ENCODE data around the gene FGA. TPM values are rescaled to one million over a fixed set of nuclear protein-coding genes. Genes with fewer than 3 reads are reported as not detected.

Gene FGA
- polyA plus RNA-seq, 1 donor (not counting 4 experiments of a cell fraction or from before 2014, with no cell fraction given) = not detected

- no peaks in the 10 kb centered on the region for H3K36me3 ChIP-seq (ENCODE audit: control insufficient read depth in 2 of 2, extremely low read depth in 1 of 2, insufficient read depth in 2 of 2, low read length in 2 of 2)
- H2AFZ ChIP-seq (ENCODE audit: control insufficient read depth, low read length) = no peak overlapping the region
- no peaks in the 10 kb centered on the region for H3K4me1 ChIP-seq (ENCODE audit: control insufficient read depth, extremely low read depth, insufficient read depth, low read length)
- DNase-seq (ENCODE audit: low read depth, low spot score) (no peak), FAIRE-seq (peak; percentile 13)
- no peaks in the 10 kb centered on the region for H3K9me3 ChIP-seq (ENCODE audit: control insufficient read depth, low read depth, low read length)
- H3K27me3 ChIP-seq (ENCODE audit: control insufficient read depth, extremely low read depth, insufficient read depth, low read length) = no peaks in the 10 kb centered on the region
- no peak overlapping the region for H3K9ac ChIP-seq (ENCODE audit: control insufficient read depth, extremely low read depth, insufficient read depth, low read length)
- H3K9me1 ChIP-seq (ENCODE audit: control insufficient read depth, extremely low read depth, insufficient read depth, low read length) = no peaks in the 10 kb centered on the region
- H3K79me2 ChIP-seq (ENCODE audit: control insufficient read depth, insufficient read depth, low read length) = no peaks in the 10 kb centered on the region
- no peaks in the 10 kb centered on the region for H4K20me1 ChIP-seq (ENCODE audit: control insufficient read depth, extremely low read depth, insufficient read depth, low read length)
- no peak overlapping the region for H3K27ac ChIP-seq (ENCODE audit: control insufficient read depth, insufficient read depth, low read length)
- dilution Hi-C loops (cut with MboI; ENCODE audit: extremely low pct_ligation_motif_present, low sequenced_read_pairs) = no loop called here
- H3K4me2 ChIP-seq (ENCODE audit: control insufficient read depth, extremely low read depth, insufficient read depth, low read depth, low read length) = no peak overlapping the region
- no peak for TF ChIP-seq EZH2 (IDR thresholded peaks at IDR 0.05; ENCODE audit: low read length)
- peak; percentile 65 to 78 (median 67) for TF ChIP-seq CTCF (optimal IDR thresholded peaks at IDR 0.05 in 1 of 3, IDR thresholded peaks at IDR 0.05 in 1 of 3, conservative IDR thresholded peaks at IDR 0.05 in 1 of 3; ENCODE audit: extremely low read depth in 1 of 3, insufficient read depth in 2 of 3, low read length in 3 of 3)
- H3K4me3 ChIP-seq (ENCODE audit: control insufficient read depth in 2 of 3, extremely low read depth in 1 of 3, insufficient read depth in 2 of 3, low read depth in 1 of 3, low read length in 3 of 3) = no peak overlapping the region
These were observed 28.3 kb upstream of the FGA start for GRCh38 chr4:154618708-154619315.

GRCh38 chr4:154617820-154618317 is 27.3 kb upstream of the FGA start:
- DNase-seq (ENCODE audit: low read depth, low spot score) = no peak

More at GRCh38 chr4:154617820-154618317, 27.3 kb upstream of the FGA start:
- Histone ChIP-seq H3K4me1 (ENCODE audit: control insufficient read depth, extremely low read depth, insufficient read depth, low read length) (no peaks in the 10 kb centered on the region), H3K4me3 (ENCODE audit: control insufficient read depth in 2 of 3, extremely low read depth in 1 of 3, insufficient read depth in 2 of 3, low read depth in 1 of 3, low read length in 3 of 3) (no peak overlapping the region), H3K9ac (ENCODE audit: control insufficient read depth, extremely low read depth, insufficient read depth, low read length) (no peak overlapping the region), H2AFZ (ENCODE audit: control insufficient read depth, low read length) (no peak overlapping the region), H3K27me3 (ENCODE audit: control insufficient read depth, extremely low read depth, insufficient read depth, low read length) (no peaks in the 10 kb centered on the region), H3K36me3 (ENCODE audit: control insufficient read depth in 2 of 2, extremely low read depth in 1 of 2, insufficient read depth in 2 of 2, low read length in 2 of 2) (no peaks in the 10 kb centered on the region), H3K9me1 (ENCODE audit: control insufficient read depth, extremely low read depth, insufficient read depth, low read length) (no peaks in the 10 kb centered on the region), H3K4me2 (ENCODE audit: control insufficient read depth, extremely low read depth, insufficient read depth, low read depth, low read length) (no peak overlapping the region), H3K79me2 (ENCODE audit: control insufficient read depth, insufficient read depth, low read length) (no peaks in the 10 kb centered on the region), H4K20me1 (ENCODE audit: control insufficient read depth, extremely low read depth, insufficient read depth, low read length) (no peaks in the 10 kb centered on the region), H3K9me3 (ENCODE audit: control insufficient read depth, low read depth, low read length) (no peaks in the 10 kb centered on the region), H3K27ac (ENCODE audit: control insufficient read depth, insufficient read depth, low read length) (no peak overlapping the region)
- FAIRE-seq = no peak
- TF ChIP-seq EZH2 (IDR thresholded peaks at IDR 0.05; ENCODE audit: low read length) (no peak), CTCF (optimal IDR thresholded peaks at IDR 0.05 in 1 of 3, IDR thresholded peaks at IDR 0.05 in 1 of 3, conservative IDR thresholded peaks at IDR 0.05 in 1 of 3; ENCODE audit: extremely low read depth in 1 of 3, insufficient read depth in 2 of 3, low read length in 3 of 3) (no peak)
- dilution Hi-C loops (cut with MboI; ENCODE audit: extremely low pct_ligation_motif_present, low sequenced_read_pairs) = no loop called here

All from keratinocyte (primary cell).